Amniotic epithelial cell (primary cell): ENCODE results near the gene ADGRB2.
A peak's percentile ranks its signal among the peaks of the same experiment; 100 is the strongest.

ENCODE experiments used
- DNase-seq: peaks from one replicate; pipeline ENCODE4 v3.0.0-alpha.2; 2010; ENCODE audit warnings: low read depth

ADGRB2 gene

DNA sequence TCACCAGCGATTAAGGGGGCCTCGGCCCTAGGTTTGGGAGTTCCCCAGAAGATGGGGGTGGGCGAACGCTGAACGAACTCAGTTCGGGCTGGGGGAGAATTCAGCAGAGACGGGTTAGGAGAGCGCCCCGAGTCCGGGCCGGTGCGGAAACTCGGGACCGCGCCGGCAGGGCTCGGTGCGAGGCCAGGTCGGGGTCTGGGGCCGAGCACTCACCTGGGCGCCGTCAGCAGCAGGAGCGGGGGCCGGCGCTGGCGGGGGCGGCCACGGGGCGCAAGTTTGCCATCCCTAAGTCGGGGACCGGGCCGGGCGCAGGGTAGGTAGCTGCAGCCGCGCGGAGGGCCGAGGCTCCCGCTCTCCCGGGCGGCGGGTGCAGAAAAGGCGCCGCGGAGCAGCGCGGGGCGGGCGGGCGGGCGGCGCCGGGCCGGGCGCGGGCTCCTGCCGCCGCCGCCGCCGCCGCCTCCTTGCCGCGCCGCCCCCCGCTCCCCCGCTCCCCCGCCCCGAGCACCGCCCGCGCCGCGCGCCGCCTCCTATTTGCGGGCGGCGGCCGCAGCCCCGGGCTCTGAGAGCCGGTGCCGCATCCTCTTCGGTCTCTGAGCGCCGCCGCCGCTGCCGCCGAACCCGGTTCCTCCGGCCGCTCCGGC lies 349 bp downstream of the ADGRB2 start:
- DNase-seq = no peak

DNA sequence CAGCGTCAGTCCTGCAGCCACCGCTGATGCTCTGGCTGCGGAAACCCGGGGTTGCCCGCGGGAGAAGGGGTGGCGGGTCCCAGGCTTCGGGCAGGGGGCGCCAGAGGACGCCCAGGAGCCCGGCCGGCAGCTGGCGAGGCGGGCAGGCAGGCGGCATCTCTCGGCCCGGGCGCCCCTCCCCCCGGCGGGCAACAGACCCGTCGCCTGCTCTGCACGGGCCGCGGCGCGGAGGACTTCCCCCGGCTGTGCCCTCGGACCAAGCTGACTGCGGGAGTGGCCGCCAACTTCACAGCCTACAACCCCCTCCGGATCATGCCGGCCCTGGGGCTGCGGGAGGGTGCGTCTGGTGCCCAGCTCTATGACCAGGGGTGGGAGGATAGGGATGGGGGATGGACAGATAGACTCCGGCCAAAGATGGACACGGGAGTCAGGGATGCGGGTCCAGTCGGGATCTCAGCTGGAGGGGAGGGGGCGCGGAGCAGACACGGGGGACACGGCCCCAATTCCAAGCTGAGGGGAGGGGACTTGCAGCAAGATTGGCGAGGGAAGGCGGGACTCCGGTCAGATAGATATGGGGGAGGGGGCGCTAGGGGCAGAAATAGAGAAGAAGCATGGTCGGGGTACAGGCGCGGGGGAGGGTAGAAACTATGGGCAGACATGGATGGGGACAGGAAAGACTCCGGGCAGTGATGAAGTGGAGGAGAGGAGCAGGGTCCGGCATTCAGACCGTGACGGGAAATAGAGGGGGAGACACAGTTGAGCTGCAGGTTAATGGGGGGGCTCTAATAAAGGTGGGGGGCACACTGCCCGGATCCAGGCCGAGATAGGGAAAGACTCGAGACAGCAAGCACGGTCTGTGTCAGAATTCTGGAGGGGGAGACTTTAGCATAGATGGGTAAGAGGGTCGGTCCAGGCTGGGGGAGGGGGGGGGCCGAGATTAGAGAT lies 1.1 kb downstream of the ADGRB2 start:
- no peak for DNase-seq

DNA sequence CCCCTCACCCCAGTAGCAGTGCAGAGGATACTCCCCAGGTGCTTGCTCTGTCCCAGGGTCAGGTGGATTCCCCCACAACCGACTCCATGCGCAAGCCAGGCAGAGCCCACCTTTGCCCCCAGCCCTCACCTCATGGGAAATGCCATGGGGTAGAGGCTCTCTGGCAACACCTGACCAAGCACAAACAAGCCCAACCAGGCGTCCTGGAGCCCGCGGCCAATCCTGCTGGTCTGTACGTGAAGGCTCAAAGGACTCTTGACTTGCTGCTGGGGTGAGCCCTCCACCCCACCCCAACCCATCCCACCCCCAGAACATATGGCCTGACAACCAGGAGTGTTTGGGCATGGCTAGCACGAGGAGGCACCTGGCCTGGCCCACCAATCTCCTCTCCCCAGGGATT lies 1.8 kb downstream of the ADGRB2 start:
- DNase-seq = no peak

DNA sequence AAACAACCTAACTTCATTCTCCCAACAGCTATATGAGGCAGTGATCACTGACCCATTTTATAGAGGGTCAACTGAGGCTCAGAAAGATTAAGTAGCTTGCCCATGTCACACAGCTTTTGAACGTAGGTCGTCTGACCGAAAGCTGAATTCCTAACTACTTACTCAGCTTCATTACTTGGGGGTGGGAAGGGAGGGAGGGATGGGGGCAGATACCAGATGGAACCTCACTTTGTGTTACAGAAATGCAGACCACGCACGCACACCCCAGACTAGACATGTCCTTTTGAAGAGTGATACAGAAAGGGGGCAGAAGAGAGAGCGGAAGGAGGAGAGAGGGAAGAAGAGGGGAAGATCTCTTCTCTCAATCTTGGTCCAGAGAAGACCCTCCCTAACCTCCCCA lies 2.3 kb downstream of the ADGRB2 start:
- peak; percentile 41 for DNase-seq

DNA sequence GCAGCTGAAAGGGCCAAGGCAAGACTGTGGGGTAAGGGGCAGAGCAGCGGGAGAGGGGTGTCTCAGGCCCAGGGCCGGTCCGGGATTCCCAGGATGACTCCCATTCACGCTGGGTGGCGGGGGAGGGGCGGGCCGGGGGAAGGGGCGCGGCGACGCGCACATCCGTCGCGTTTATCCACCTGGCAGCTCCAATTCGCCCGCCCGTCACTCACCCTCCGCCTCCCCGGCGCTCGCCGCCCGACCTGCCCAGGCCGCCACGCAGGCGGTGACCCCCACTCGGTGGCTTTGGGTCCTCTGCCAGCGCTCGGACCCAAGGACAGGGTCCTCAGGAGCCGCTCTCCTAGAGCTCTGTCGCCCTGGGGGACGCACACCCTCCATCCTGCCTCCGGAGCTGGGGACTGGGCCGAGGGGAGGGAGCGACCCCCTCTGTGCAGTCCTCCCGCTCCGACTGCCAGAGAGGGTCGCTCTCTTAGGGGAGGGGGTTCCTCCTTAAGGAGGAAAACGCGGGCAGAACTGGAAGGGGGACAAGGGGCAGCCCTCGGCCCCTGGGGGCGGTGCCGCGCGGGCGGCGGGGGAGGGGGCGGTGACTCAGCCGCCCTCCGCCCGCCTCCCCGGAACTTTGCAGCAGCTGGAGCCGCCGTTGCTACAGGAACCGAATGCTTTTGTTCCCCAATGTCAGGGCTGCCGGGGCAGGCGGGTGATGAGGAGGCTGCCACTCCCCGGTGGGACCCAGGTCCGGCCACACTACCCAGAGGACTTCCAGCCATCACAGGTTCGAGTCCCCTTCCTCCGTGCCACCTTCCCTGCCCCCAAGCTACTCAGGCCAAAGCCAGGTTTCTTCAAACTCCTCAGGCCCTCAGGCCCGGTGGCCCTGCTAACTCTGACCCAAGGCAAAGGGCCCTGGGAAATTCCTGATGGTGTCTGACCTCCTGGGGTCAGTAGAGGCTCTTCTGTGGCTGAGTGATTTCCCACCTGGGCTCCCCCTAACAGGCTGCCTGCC lies 3.4 kb downstream of the ADGRB2 start:
- no peak for DNase-seq

DNA sequence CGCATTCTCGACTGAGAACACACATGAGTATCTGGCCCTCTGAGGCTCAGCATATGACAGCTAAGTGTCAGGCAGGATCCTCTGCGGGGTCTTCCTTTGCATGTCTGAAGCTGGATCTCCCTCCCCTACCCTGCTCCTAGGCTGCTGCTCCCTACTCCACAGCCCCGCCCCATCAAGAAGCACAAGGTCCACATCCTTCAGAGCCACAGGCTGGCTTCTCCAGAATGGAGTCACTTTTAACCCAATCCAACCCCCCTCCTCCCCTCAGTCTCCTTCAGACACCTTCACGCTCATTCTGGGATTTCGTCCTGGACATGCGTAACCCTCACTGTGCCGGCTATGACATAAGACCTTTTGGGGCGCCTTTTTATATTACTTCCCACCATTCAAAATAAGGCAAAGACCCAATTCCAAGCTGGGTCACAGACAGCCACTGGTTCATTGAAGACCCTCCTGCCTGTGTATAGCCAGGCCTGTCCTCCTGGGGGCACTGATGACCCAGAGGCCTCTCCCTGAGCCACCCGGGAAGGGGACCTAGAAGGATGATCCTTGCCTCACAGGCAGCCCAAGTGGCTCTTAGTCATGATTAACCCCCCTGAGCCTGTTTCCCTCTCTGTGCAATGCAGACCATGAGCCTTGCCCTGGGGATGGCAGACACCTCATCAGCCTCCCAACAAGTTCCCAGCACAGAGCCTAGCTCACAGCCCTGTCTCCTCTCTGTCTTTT lies 4.7 kb downstream of the ADGRB2 start:
- DNase-seq = no peak

DNA sequence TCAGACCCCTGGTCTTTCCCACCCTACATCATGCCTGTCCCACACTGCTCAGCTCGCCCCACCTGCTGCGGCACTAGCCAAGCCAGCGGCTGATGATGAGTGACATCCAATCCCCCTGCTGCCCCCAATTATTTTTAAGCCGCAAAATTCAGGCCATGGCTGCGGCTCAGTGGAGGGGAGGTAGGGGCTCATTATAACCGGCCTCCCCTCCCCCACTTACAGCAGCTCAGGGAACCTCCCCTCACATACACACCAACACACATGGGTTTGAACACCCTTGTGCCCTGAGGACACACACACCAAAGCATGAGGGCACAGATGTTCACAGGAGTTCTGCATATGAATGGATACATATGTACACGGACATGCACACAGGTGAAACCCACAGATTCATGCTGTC lies 5.3 kb downstream of the ADGRB2 start:
- DNase-seq = no peak

DNA sequence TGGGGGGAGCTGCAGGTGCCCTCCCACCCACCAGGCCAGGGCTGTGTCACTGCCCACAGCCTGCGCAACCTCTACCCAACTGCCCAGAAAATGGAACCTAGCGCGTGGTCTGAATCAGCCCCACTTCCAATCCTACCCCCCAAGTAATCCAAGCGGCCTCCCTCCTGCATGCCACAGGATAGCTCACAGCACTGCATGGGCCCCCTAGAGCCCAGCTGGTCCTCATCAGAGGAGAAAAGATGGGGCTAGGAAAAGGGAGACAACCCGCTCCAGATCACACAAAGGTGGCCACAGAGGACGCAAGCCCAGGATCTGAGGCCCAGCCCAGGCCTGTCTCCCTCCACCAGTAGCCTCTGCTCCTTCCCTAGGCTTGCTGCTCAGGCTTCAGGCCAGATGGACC lies 6.2 kb downstream of the ADGRB2 start:
- DNase-seq = no peak

DNA sequence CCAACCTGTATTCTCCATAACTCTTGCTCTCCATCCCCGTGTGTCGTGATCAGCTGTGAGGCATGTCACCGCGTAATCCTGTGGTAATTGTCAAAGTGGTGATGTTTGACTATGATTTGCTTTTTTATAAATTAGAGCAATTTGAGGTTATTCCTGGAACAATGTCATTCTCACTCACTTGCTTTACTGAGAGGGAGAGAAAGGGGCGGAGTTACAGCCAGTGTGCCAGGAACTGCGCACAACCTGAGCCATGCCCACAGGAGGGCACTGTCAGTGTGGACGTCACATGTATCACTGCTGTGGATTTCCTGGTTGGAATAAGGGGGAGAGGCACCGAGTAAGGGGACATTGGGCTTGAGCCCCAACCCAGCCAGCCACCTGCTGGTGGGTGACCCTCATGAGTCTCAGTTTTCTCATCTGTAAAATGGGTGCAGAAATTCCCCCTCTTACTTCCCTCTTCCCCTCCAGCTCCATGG lies 6.9 kb downstream of the ADGRB2 start:
- DNase-seq = no peak

DNA sequence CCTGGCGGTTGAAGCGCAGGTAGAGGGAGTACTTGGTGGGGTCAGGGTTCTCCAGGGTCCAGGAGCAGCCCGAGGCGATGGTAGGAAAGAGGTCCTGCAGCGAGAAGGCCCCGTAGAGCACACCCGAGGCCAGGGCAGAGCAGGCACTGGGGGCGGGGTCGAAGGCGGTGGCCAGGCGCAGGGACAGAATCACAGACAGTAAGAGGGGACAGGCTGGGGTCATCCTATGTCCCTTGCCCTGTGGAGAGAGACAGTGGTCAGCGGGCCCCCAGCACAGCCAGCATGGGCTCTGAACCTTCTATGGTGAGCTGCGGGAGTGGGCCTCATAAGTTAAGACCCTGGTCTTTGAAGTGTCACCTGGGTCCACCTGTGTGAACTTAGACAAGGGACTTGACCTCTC lies 7.6 kb downstream of the ADGRB2 start:
- no peak for DNase-seq

DNA sequence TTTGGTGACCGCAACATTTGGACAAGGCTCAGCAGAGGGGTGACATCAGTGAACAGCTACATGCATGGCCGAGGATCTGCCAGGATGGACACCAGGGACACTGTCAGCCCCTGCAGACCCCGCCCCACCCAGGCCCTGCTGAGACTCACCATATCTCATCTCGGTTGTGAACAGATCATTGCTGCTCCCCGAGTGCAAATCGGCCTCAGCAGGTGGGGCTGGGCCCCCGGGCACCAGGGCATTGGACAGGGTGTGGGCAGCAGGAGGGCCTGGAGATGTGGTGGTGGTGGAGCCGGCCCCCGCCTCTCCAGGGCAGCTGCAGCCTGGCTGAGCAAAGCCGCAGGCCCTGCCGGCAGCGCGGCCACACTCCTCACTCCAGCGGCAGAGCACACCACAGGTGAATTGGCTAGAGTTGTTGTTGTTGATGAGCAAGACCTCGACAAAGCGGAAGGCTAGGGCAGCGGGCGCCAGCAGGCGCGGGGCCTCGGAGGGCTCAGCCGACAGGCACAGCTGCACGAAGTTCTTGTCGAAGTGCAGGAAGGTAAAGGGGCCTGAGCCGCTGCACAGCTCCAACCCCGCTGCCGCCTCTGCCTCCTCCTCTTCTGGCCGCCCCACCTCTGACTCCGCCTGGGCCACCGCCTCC lies 8.2 kb downstream of the ADGRB2 start:
- no peak for DNase-seq

DNA sequence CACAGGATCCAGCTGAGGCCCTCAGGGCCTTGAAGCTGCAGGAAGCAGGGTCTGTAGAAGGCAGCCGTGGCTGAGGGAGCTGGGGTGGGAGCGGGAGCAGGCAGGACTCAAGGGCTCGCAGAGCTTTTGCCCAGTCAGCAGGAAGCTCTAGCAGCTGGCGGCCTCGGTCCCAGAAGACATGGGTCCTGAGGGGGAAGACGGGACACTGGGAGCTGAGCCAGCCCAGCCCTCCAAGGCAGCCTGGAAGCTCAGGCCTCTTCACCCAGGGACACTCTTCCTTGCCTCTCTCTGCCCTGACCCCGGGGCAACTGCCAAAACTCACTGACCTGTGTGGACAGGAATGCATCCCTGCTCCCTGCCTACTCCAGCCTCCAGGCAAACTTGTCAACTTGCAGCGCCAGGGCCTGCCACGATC lies 8.9 kb downstream of the ADGRB2 start:
- DNase-seq = no peak

DNA sequence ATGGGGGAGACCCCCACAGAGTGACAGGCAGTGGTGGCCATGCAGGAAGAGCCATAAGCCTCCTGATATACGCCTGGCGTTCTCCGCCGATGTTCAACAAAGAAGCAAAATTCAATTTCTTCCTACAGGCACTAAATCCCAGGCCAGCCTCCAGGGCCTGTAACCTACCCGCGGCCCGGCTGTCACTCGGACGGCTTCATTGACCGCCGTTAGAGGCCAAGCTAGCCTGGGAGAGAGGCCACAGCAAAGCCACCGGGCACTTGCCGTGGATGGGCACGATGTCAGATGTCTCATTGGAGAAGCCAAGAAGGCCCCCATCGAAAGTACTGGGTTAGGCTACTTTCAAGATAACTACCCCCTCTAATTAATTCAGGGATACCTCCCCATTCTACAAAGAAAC lies 9.7 kb downstream of the ADGRB2 start:
- no peak for DNase-seq

DNA sequence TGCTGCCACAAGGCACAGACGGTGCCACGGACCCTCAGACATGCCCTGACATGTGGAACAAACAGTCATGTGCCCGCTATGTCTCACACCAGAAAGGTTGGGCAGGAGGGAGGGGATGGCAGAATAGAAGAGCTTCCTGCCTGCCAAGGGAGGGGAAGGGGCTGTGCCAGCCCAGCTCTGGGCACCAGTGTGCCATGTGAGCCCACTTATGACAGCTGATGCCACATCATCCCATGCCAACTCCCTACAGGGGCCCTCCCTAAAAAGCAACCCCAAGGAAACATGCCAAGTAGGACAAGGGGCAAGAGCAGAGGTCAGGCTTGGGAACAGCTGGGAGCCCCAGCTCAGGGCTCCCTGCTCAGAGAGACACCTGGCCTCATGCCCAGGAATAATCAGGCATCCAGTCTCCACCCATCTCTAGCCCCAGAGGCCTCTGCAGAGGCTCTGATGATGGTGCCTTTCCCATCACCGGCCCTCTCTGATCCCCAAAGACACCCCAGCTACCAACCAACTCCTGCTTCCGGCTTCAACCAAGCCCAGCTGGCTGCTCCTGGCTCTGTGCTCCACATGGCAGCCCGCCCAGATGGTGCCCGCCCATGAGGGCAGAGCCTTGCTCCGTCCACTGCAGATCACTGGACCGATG lies 10.3 kb downstream of the ADGRB2 start:
- DNase-seq = no peak

DNA sequence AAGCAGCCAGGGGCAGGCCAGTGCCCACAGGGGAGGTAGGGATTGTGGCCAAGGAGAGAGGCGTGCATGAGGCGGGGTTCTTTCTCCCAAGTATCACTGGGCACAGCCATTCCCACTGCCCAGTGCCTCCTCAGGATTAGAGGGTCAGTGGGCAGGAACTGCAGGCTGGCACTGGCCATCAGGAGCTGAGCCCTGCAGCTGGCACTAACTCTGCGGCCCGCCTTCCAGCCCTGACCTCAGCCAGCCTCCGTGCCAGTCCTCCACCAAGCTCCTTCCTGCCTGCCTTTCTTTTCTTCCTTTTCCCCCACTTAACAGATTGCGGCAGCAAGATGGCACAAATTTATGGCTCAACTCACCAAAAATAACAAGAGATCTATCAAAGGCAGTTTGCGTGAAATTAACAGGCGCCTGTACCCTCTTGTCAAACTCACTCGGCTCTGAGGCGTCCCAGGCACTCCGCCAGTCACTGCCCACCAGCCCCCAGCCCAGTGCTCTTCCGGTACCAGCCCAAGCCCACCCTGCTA lies 11.1 kb downstream of the ADGRB2 start:
- no peak for DNase-seq

DNA sequence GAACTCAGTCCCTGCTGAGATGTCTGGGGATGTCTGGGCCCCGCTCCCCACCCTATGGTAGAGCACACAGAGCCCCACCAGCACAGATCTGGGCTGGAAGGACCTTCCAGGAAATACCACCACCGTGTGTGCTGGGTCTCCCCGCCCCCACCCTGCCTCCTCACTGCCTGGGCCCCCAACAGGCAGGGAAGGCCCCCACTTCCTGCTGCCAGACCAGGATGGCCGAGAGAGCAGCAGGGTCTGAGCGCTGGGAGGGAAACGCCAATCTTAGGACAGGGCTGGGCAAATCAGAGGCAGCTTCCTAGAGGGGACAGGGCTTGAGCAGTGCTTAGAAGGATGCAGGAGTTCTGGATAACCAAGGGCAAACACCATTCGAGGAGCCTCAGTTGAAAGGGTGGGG lies 11.9 kb downstream of the ADGRB2 start:
- no peak for DNase-seq

DNA sequence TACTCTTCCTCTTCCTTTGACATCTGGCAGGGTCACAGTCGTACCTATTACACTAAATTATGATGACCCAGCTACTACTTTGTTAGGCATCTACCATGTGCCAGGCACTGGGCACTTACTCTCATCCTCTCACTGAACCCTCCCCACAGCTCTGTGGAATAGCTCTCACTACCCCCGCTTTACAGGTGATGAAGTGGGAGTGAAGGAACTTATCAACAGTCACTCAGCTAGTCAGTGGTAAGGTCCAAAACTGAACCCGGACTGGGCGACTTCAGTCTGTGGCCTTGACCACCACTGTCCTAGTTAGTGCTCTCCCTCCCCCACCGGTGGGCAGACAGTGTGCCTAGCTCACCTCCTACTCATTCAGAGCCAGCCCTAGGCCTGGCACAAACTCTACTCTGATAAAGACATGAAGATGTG lies 12.3 kb downstream of the ADGRB2 start:
- DNase-seq = no peak

DNA sequence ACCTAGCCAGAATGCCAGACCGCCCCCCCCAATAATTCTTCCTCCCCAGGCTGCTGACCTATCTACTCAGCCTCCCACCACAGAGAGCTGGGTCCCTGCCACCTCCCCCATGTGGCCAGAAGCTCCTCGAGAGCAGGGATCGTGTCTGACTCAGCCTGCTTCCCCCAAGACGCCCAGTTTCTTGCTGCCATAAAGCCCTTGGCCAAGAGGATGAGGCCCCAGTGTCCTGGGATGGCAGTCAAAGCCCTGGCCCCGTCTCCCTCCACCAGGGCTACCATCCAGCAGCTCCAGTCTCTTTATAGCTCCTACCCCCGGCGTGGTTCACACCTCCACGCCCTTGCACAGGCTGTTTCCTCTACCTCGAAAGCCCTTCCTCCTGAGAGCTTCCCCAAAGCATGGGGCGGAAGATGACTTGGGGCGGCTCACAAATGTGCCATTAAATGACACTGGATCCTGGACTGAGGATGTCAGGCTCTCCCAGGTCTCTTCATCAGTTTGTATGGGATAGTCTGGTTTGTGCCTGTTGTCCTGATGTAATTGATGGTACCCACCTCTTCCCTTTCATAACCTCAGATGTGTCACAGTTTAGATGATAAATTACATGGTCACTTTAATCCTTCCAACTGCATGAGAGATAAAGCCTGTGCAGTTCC lies 13.2 kb downstream of the ADGRB2 start:
- peak; percentile 79 for DNase-seq
